ENCODE measurements around the gene ABHD1.
"Not testable (repeated sequence)": the region's sequence is repeated elsewhere in the genome, so short reads cannot be mapped to it uniquely, and the experiment has no call there.

DNA sequence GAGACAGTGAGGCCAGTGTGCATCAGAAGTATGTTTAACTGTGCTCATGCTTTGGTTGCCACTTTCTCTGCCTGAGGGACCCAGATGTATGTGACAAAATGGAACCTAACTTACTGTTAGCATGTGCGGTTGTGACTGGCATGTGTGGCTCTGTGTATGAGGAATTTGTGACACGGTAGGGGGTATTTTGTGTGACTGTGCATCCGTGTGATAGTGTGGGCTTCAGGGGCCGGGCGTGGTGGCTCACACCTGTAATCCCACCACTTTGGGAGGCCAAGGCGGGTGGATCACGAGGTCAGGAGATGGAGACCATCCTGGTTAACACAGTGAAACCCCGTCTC is 4.3 kb upstream of the ABHD1 start:
- TF ChIP-seq, protein P1, sequence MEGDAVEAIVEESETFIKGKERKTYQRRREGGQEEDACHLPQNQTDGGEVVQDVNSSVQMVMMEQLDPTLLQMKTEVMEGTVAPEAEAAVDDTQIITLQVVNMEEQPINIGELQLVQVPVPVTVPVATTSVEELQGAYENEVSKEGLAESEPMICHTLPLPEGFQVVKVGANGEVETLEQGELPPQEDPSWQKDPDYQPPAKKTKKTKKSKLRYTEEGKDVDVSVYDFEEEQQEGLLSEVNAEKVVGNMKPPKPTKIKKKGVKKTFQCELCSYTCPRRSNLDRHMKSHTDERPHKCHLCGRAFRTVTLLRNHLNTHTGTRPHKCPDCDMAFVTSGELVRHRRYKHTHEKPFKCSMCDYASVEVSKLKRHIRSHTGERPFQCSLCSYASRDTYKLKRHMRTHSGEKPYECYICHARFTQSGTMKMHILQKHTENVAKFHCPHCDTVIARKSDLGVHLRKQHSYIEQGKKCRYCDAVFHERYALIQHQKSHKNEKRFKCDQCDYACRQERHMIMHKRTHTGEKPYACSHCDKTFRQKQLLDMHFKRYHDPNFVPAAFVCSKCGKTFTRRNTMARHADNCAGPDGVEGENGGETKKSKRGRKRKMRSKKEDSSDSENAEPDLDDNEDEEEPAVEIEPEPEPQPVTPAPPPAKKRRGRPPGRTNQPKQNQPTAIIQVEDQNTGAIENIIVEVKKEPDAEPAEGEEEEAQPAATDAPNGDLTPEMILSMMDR (IDR thresholded peaks at IDR 0.05): not testable (repeated sequence)
- not testable (repeated sequence) for TF ChIP-seq POLR2A (IDR thresholded peaks at IDR 0.05); POLR2AphosphoS5 (IDR thresholded peaks at IDR 0.05; ENCODE audit: insufficient read depth in 1 of 2, low read depth in 1 of 2)

All from vagina (tissue), 2 donors.